Erythroblast (primary cell): Measurements from ENCODE around the gene RAB11FIP4.

Source experiments
- GATA1 ChIP-seq: IDR thresholded peaks from 2 replicates; pipeline ENCODE4 v1.6.1; 2011; ENCODE audit warnings: low read depth, mild to moderate bottlenecking, control low read depth, low read length, moderate library complexity
- POLR2A ChIP-seq: IDR thresholded peaks from 2 replicates; pipeline ENCODE4 v1.6.1; 2011; ENCODE audit warnings: mild to moderate bottlenecking, low read length

- no peak for TF ChIP-seq POLR2A
- TF ChIP-seq GATA1, result no peak
These were observed 161.1 kb downstream of the RAB11FIP4 start for GRCh38 chr17:31552568-31552967.
